ENCODE data around the gene ARHGEF28.

- no peak for TF ChIP-seq SUZ12 (IDR thresholded peaks at IDR 0.05; ENCODE audit: extremely low read depth, insufficient read depth, insufficient read length)
- no peak for TF ChIP-seq YY1 (IDR thresholded peaks at IDR 0.05; ENCODE audit: insufficient read depth, insufficient read length)
Measured at GRCh38 chr5:73939557-73939956, 313.6 kb downstream of the ARHGEF28 start.
